Peyer's patch (tissue), 4 donors: ENCODE results near the gene KCNJ6.

Experiments
- CTCF ChIP-seq, 6 experiments: fragments of 450-650 bp in 4 of 6; fragments of 200-600 bp in 2 of 6; sonication (generic) in 1 of 6; IDR thresholded peaks; one replicate each; pipeline ENCODE4 v1.5.1; 2017 to 2019; ENCODE audit warnings: antibody characterized with exemption in 6 of 6, mild to moderate bottlenecking in 3 of 6, moderate library complexity in 1 of 6
- POLR2A ChIP-seq, 2 donors: fragments of 450-650 bp; IDR thresholded peaks; one replicate each; pipeline ENCODE4 v1.5.1; 2017; ENCODE audit warnings: antibody characterized with exemption in 2 of 2, mild to moderate bottlenecking in 2 of 2, moderate library complexity in 2 of 2

GRCh38 chr21:37759777-37760176, 156.5 kb downstream of the KCNJ6 start:
- TF ChIP-seq CTCF (IDR thresholded peaks at IDR 0.05): no peak
- TF ChIP-seq POLR2A (IDR thresholded peaks at IDR 0.05): no peak
